Adrenal gland (tissue), 5 donors: ENCODE data around the gene CTSL.

ENCODE experiments used
- CTCF ChIP-seq, 6 experiments: fragments of 450-650 bp in 4 of 6; fragments of 200-600 bp in 2 of 6; sonication (generic) in 1 of 6; IDR thresholded peaks; 1 replicate in 5 of 6; 2 replicates in 1 of 6; pipeline versions ENCODE4 v1.5.1 to v1.8.0; 2016 to 2021; ENCODE audit warnings: antibody characterized with exemption in 6 of 6, mild to moderate bottlenecking in 2 of 6, moderate library complexity in 1 of 6
- POLR2A ChIP-seq, 2 donors: fragments of 450-650 bp; IDR thresholded peaks; one replicate each; pipeline ENCODE4 v1.6.1; 2017; ENCODE audit warnings: antibody characterized with exemption in 2 of 2, mild to moderate bottlenecking in 2 of 2, moderate library complexity in 1 of 2
- donor health status: DM: no; HTN: no; CAD: no.

GRCh38 chr9:87778996-87779395 is 53.1 kb downstream of the CTSL start:
- TF ChIP-seq POLR2A (IDR thresholded peaks at IDR 0.05) (no peak), CTCF (IDR thresholded peaks at IDR 0.05) (no peak)
